Endothelial cell of umbilical vein (primary cell): Measurements from ENCODE around the gene CSNK2B. TPM values are rescaled to one million over a fixed set of nuclear protein-coding genes. Genes with fewer than 3 reads are reported as not detected.

ENCODE experiments used
- BruUV-seq: library from RNA; stranded (reverse); fragments of 400-500 nt; replicated peaks from 2 replicates; lab custom pipeline; 2021; lab: Mats Ljungman, UMichigan
- CTCF ChIA-PET: fragments of 300-600, 350-600 bp; sonication (Branson Sonifier 250); formaldehyde crosslinking; loops from one replicate; lab custom pipeline; 2021; ENCODE audit warnings: antibody characterized with exemption, inconsistent platforms; lab: Charles Lee
- POLR2A ChIA-PET: fragments of 300-600, 350-600 bp; sonication (Branson Sonifier 250); formaldehyde crosslinking; loops from one replicate; lab custom pipeline; 2021; ENCODE audit warnings: antibody characterized with exemption, inconsistent platforms; lab: Charles Lee
- DNase-seq: peaks from one replicate; pipeline ENCODE4 v3.0.0-alpha.2; 2011; ENCODE audit warnings: low read depth, low spot score
- FAIRE-seq: peaks from 2 replicates; lab custom pipeline; 2011; peaks lifted over from hg19 to GRCh38; lab: Jason Lieb, UNC
- H2AFZ ChIP-seq: 2 replicates; pipeline ENCODE4 v1.6.0; 2012; ENCODE audit warnings: low read depth, low read length, control low read depth, inconsistent platforms
- H3K27ac ChIP-seq: 2 replicates; pipeline ENCODE4 v1.5.1; 2011; ENCODE audit warnings: low read depth, mild to moderate bottlenecking, control low read depth, low read length, moderate library complexity; ENCODE audit not compliant: insufficient read depth
- H3K27me3 ChIP-seq, 2 experiments: 2 replicates each; pipeline versions ENCODE4 v1.6.0 to v1.6.1; 2011; ENCODE audit warnings: low read length in 2 of 2, mixed read lengths in 1 of 2; ENCODE audit not compliant: control insufficient read depth in 2 of 2, insufficient read depth in 2 of 2
- H3K36me3 ChIP-seq, 2 experiments: 2 replicates in 1 of 2; 3 replicates in 1 of 2; pipeline ENCODE4 v1.5.1; 2011; ENCODE audit warnings: low read length in 2 of 2, mild to moderate bottlenecking in 1 of 2, moderate library complexity in 1 of 2; ENCODE audit not compliant: control insufficient read depth in 2 of 2, insufficient read depth in 2 of 2; ENCODE audit errors: extremely low read depth in 1 of 2
- H3K4me1 ChIP-seq: 3 replicates; pipeline ENCODE4 v1.5.1; 2011; ENCODE audit warnings: mild to moderate bottlenecking, low read length; ENCODE audit not compliant: control insufficient read depth, insufficient read depth; ENCODE audit errors: extremely low read depth
- H3K4me2 ChIP-seq: 2 replicates; pipeline ENCODE4 v1.6.1; 2011; ENCODE audit warnings: low read length, control low read depth, mixed read lengths; ENCODE audit not compliant: insufficient read depth
- H3K4me3 ChIP-seq, 3 experiments: fragments of 200-600 bp in 1 of 3; sonication (generic), shearing (Covaris generic) in 1 of 3; replicated peaks in 1 of 3; 2 replicates each; pipeline ENCODE4 v1.5.1; 2011 to 2016; ENCODE audit warnings: control low read depth in 3 of 3, low read length in 3 of 3, mild to moderate bottlenecking in 2 of 3, inconsistent platforms in 1 of 3, low read depth in 1 of 3, moderate library complexity in 1 of 3; ENCODE audit not compliant: insufficient read depth in 1 of 3
- H3K79me2 ChIP-seq: 2 replicates; pipeline ENCODE4 v1.6.0; 2012; ENCODE audit warnings: low read length, inconsistent platforms; ENCODE audit not compliant: control insufficient read depth, insufficient read depth
- H3K9ac ChIP-seq: replicated peaks from 2 replicates; pipeline ENCODE3; 2011; ENCODE audit warnings: low read length, control low read depth; ENCODE audit not compliant: insufficient read depth; ENCODE audit errors: extremely low read depth
- H3K9me1 ChIP-seq: replicated peaks from 3 replicates; pipeline ENCODE4 v1.6.0; 2011; ENCODE audit warnings: mild to moderate bottlenecking, low read length; ENCODE audit not compliant: control insufficient read depth, insufficient read depth; ENCODE audit errors: extremely low read depth
- H3K9me3 ChIP-seq: replicated peaks from 2 replicates; pipeline ENCODE4 v1.5.1; 2012; ENCODE audit warnings: low read length, inconsistent platforms; ENCODE audit not compliant: control insufficient read depth, insufficient read depth
- H4K20me1 ChIP-seq: replicated peaks from 2 replicates; pipeline ENCODE3; 2011; ENCODE audit warnings: mild to moderate bottlenecking, low read length; ENCODE audit not compliant: control insufficient read depth, insufficient read depth; ENCODE audit errors: extremely low read depth
- CTCF ChIP-seq, 2 donors: IDR thresholded peaks; 1 replicate in 1 of 2; 2 replicates in 1 of 2; pipeline ENCODE4 v1.5.1; 2011; ENCODE audit warnings: low read length in 2 of 2, mild to moderate bottlenecking in 2 of 2, moderate library complexity in 2 of 2, control low read depth in 1 of 2, inconsistent platforms in 1 of 2, low read depth in 1 of 2; ENCODE audit not compliant: insufficient read depth in 1 of 2; ENCODE audit errors: extremely low read depth in 1 of 2
- EZH2 ChIP-seq: IDR thresholded peaks from 2 replicates; pipeline ENCODE4 v1.6.1; 2012; ENCODE audit warnings: borderline replicate concordance, low read depth, mild to moderate bottlenecking, moderate library complexity, low read length, inconsistent platforms; ENCODE audit not compliant: severe bottlenecking
- FOS ChIP-seq: IDR thresholded peaks from 2 replicates; pipeline ENCODE4 v1.6.1; 2011; ENCODE audit warnings: mild to moderate bottlenecking, low read length, moderate library complexity, borderline replicate concordance; ENCODE audit not compliant: insufficient read depth
- GATA2 ChIP-seq: IDR thresholded peaks from 2 replicates; pipeline ENCODE4 v1.7.0; 2011; ENCODE audit warnings: low read depth, mild to moderate bottlenecking, moderate library complexity, mixed read lengths, low read length; ENCODE audit not compliant: insufficient read length, insufficient read depth
- JUN ChIP-seq: IDR thresholded peaks from 2 replicates; pipeline ENCODE4 v1.6.1; 2011; ENCODE audit warnings: borderline replicate concordance, low read depth; ENCODE audit not compliant: insufficient read length, insufficient read depth
- MYC ChIP-seq: IDR thresholded peaks from one replicate; pipeline ENCODE4 v1.6.1; 2011; ENCODE audit warnings: mild to moderate bottlenecking, low read depth, low read length
- POLR2A ChIP-seq: IDR thresholded peaks from 2 replicates; pipeline ENCODE4 v1.6.1; 2012; ENCODE audit warnings: low read depth, mild to moderate bottlenecking, control low read depth, low read length
- POLR2AphosphoS5 ChIP-seq: IDR thresholded peaks from 2 replicates; pipeline ENCODE4 v1.6.1; 2012; ENCODE audit warnings: low read depth, mild to moderate bottlenecking, control low read depth, low read length, moderate library complexity; ENCODE audit not compliant: insufficient read depth
- dilution Hi-C: fragments of 300-500 bp; cut with MboI; formaldehyde crosslinking; loops from one replicate; pipeline ENCODE4 v1.15.0; 2019; ENCODE audit warnings: low sequenced_read_pairs; ENCODE audit not compliant: extremely low pct_ligation_motif_present
- intact Hi-C: fragments of 100-400 bp; cut with micrococcal nuclease; formaldehyde crosslinking; loops from one replicate; pipeline ENCODE4 v1.10.0; 2022
- polyA plus RNA-seq, 4 experiments: library from polyadenylated mRNA; depleted of rRNA in 3 of 4; stranded (reverse) in 3 of 4; unstranded in 1 of 4; fragments of >200 nt; gene quantifications; 2 replicates each; pipeline versions ENCODE4 v1.2.1 to v1.2.3, GENCODE V29; 2011 to 2012; ENCODE audit warnings: missing spikeins in 1 of 4
- total RNA-seq: library from RNA; stranded (reverse); gene quantifications from 2 replicates; pipeline ENCODE4 v1.2.3, GENCODE V29; 2021
- TF ChIP-seq, protein P1 (sequence below): IDR thresholded peaks from 2 replicates; pipeline ENCODE4 v1.6.1; 2011; ENCODE audit not compliant: insufficient read depth, insufficient read length

CSNK2B gene
- total and polyA plus RNA-seq, 2 donors (not counting 3 experiments of a cell fraction or from before 2014, with no cell fraction given): 159 to 206 TPM

- ChIA-PET CTCF (no interaction called here), POLR2A (no interaction called here)
- Histone ChIP-seq H3K4me3 (no peak overlapping the region), H3K27ac (no peak overlapping the region), H3K36me3 (peaks cover 0 to 8% of the 10 kb centered on the region in 2 experiments), H4K20me1 (no peaks in the 10 kb centered on the region), H3K27me3 (no peaks in the 10 kb centered on the region), H2AFZ (no peak overlapping the region), H3K9ac (no peak overlapping the region), H3K79me2 (peaks cover 21% of the 10 kb centered on the region), H3K9me3 (no peaks in the 10 kb centered on the region), H3K9me1 (no peaks in the 10 kb centered on the region), H3K4me1 (peaks cover 11% of the 10 kb centered on the region), H3K4me2 (no peak overlapping the region)
- BruUV-seq: no TSS peak
- TF ChIP-seq, protein P1, sequence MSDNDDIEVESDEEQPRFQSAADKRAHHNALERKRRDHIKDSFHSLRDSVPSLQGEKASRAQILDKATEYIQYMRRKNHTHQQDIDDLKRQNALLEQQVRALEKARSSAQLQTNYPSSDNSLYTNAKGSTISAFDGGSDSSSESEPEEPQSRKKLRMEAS: no peak
- intact Hi-C loops (no loop called here), dilution Hi-C loops (no loop called here)
- DNase-seq (no peak), FAIRE-seq (no peak)
Measured at GRCh38 chr6:31700740-31701401, 35.0 kb downstream of the CSNK2B start.

GRCh38 chr6:31701666-31702404, 36.0 kb downstream of the CSNK2B start:
- dilution Hi-C loops: no loop called here
- intact Hi-C loops: loop anchor here (2.0 kb wide), 2 partner anchors 29 to 37 kb away; no protein-coding TSS in a partner anchor

More at GRCh38 chr6:31701666-31702404, 36.0 kb downstream of the CSNK2B start:
- Histone ChIP-seq H3K4me3 (peak overlapping the region; percentile 59 to 80 (median 74)), H3K36me3 (peaks cover 0 to 5% of the 10 kb centered on the region in 2 experiments), H3K79me2 (peaks cover 21% of the 10 kb centered on the region), H3K27ac (peak overlapping the region; percentile 77), H3K27me3 (no peaks in the 10 kb centered on the region), H2AFZ (peak overlapping the region; percentile 13), H3K4me1 (peaks cover 11% of the 10 kb centered on the region), H3K4me2 (peak overlapping the region; percentile 78), H4K20me1 (no peaks in the 10 kb centered on the region), H3K9me1 (no peaks in the 10 kb centered on the region), H3K9me3 (no peaks in the 10 kb centered on the region), H3K9ac (peak overlapping the region; percentile 90)
- TF ChIP-seq EZH2 (no peak), GATA2 (no peak), FOS (no peak), MYC (no peak), POLR2A (no peak), POLR2AphosphoS5 (no peak), JUN (no peak), CTCF (IDR thresholded peaks at IDR 0.05; ENCODE audit: extremely low read depth in 1 of 2, insufficient read depth in 1 of 2, low read depth in 1 of 2, low read length in 2 of 2) (no peak)
- TF ChIP-seq, protein P1: no peak
- no TSS peak for BruUV-seq
- FAIRE-seq (peak; percentile 18), DNase-seq (peak; percentile 8)
- ChIA-PET POLR2A (no interaction called here), CTCF (interaction anchor here (1.2 to 1.9 kb wide), 6 partner anchors 10 to 105 kb away, joined by 3 to 9 read pairs (median 6); partner anchors contain the start of genes DDAH2, LSM2, LY6G5C and MSH5)
